Endothelial cell of umbilical vein (primary cell): ENCODE results near the gene CDIPT. TPM values are rescaled to one million over a fixed set of nuclear protein-coding genes. Genes with fewer than 3 reads are reported as not detected.
"Not testable (repeated sequence)": the region's sequence is repeated elsewhere in the genome, so short reads cannot be mapped to it uniquely, and the experiment has no call there.

Experiments used
- BruUV-seq: library from RNA; stranded (reverse); fragments of 400-500 nt; replicated peaks from 2 replicates; lab custom pipeline; 2021; lab: Mats Ljungman, UMichigan
- CTCF ChIA-PET: fragments of 300-600, 350-600 bp; sonication (Branson Sonifier 250); formaldehyde crosslinking; loops from one replicate; lab custom pipeline; 2021; ENCODE audit warnings: antibody characterized with exemption, inconsistent platforms; lab: Charles Lee
- POLR2A ChIA-PET: fragments of 300-600, 350-600 bp; sonication (Branson Sonifier 250); formaldehyde crosslinking; loops from one replicate; lab custom pipeline; 2021; ENCODE audit warnings: antibody characterized with exemption, inconsistent platforms; lab: Charles Lee
- DNase-seq: peaks from one replicate; pipeline ENCODE4 v3.0.0-alpha.2; 2011; ENCODE audit warnings: low read depth, low spot score
- FAIRE-seq: peaks from 2 replicates; lab custom pipeline; 2011; peaks lifted over from hg19 to GRCh38; lab: Jason Lieb, UNC
- H2AFZ ChIP-seq: 2 replicates; pipeline ENCODE4 v1.6.0; 2012; ENCODE audit warnings: low read depth, low read length, control low read depth, inconsistent platforms
- H3K27ac ChIP-seq: 2 replicates; pipeline ENCODE4 v1.5.1; 2011; ENCODE audit warnings: low read depth, mild to moderate bottlenecking, control low read depth, low read length, moderate library complexity; ENCODE audit not compliant: insufficient read depth
- H3K27me3 ChIP-seq, 2 experiments: 2 replicates each; pipeline versions ENCODE4 v1.6.0 to v1.6.1; 2011; ENCODE audit warnings: low read length in 2 of 2, mixed read lengths in 1 of 2; ENCODE audit not compliant: control insufficient read depth in 2 of 2, insufficient read depth in 2 of 2
- H3K36me3 ChIP-seq, 2 experiments: 2 replicates in 1 of 2; 3 replicates in 1 of 2; pipeline ENCODE4 v1.5.1; 2011; ENCODE audit warnings: low read length in 2 of 2, mild to moderate bottlenecking in 1 of 2, moderate library complexity in 1 of 2; ENCODE audit not compliant: control insufficient read depth in 2 of 2, insufficient read depth in 2 of 2; ENCODE audit errors: extremely low read depth in 1 of 2
- H3K4me1 ChIP-seq: 3 replicates; pipeline ENCODE4 v1.5.1; 2011; ENCODE audit warnings: mild to moderate bottlenecking, low read length; ENCODE audit not compliant: control insufficient read depth, insufficient read depth; ENCODE audit errors: extremely low read depth
- H3K4me2 ChIP-seq: 2 replicates; pipeline ENCODE4 v1.6.1; 2011; ENCODE audit warnings: low read length, control low read depth, mixed read lengths; ENCODE audit not compliant: insufficient read depth
- H3K4me3 ChIP-seq, 3 experiments: fragments of 200-600 bp in 1 of 3; sonication (generic), shearing (Covaris generic) in 1 of 3; replicated peaks in 1 of 3; 2 replicates each; pipeline ENCODE4 v1.5.1; 2011 to 2016; ENCODE audit warnings: control low read depth in 3 of 3, low read length in 3 of 3, mild to moderate bottlenecking in 2 of 3, inconsistent platforms in 1 of 3, low read depth in 1 of 3, moderate library complexity in 1 of 3; ENCODE audit not compliant: insufficient read depth in 1 of 3
- H3K79me2 ChIP-seq: 2 replicates; pipeline ENCODE4 v1.6.0; 2012; ENCODE audit warnings: low read length, inconsistent platforms; ENCODE audit not compliant: control insufficient read depth, insufficient read depth
- H3K9ac ChIP-seq: replicated peaks from 2 replicates; pipeline ENCODE3; 2011; ENCODE audit warnings: low read length, control low read depth; ENCODE audit not compliant: insufficient read depth; ENCODE audit errors: extremely low read depth
- H3K9me1 ChIP-seq: replicated peaks from 3 replicates; pipeline ENCODE4 v1.6.0; 2011; ENCODE audit warnings: mild to moderate bottlenecking, low read length; ENCODE audit not compliant: control insufficient read depth, insufficient read depth; ENCODE audit errors: extremely low read depth
- H3K9me3 ChIP-seq: replicated peaks from 2 replicates; pipeline ENCODE4 v1.5.1; 2012; ENCODE audit warnings: low read length, inconsistent platforms; ENCODE audit not compliant: control insufficient read depth, insufficient read depth
- H4K20me1 ChIP-seq: replicated peaks from 2 replicates; pipeline ENCODE3; 2011; ENCODE audit warnings: mild to moderate bottlenecking, low read length; ENCODE audit not compliant: control insufficient read depth, insufficient read depth; ENCODE audit errors: extremely low read depth
- EZH2 ChIP-seq: IDR thresholded peaks from 2 replicates; pipeline ENCODE4 v1.6.1; 2012; ENCODE audit warnings: borderline replicate concordance, low read depth, mild to moderate bottlenecking, moderate library complexity, low read length, inconsistent platforms; ENCODE audit not compliant: severe bottlenecking
- FOS ChIP-seq: IDR thresholded peaks from 2 replicates; pipeline ENCODE4 v1.6.1; 2011; ENCODE audit warnings: mild to moderate bottlenecking, low read length, moderate library complexity, borderline replicate concordance; ENCODE audit not compliant: insufficient read depth
- GATA2 ChIP-seq: IDR thresholded peaks from 2 replicates; pipeline ENCODE4 v1.7.0; 2011; ENCODE audit warnings: low read depth, mild to moderate bottlenecking, moderate library complexity, mixed read lengths, low read length; ENCODE audit not compliant: insufficient read length, insufficient read depth
- JUN ChIP-seq: IDR thresholded peaks from 2 replicates; pipeline ENCODE4 v1.6.1; 2011; ENCODE audit warnings: borderline replicate concordance, low read depth; ENCODE audit not compliant: insufficient read length, insufficient read depth
- MAX ChIP-seq: IDR thresholded peaks from 2 replicates; pipeline ENCODE4 v1.6.1; 2011; ENCODE audit not compliant: insufficient read depth, insufficient read length
- MYC ChIP-seq: IDR thresholded peaks from one replicate; pipeline ENCODE4 v1.6.1; 2011; ENCODE audit warnings: mild to moderate bottlenecking, low read depth, low read length
- POLR2A ChIP-seq: IDR thresholded peaks from 2 replicates; pipeline ENCODE4 v1.6.1; 2012; ENCODE audit warnings: low read depth, mild to moderate bottlenecking, control low read depth, low read length
- POLR2AphosphoS5 ChIP-seq: IDR thresholded peaks from 2 replicates; pipeline ENCODE4 v1.6.1; 2012; ENCODE audit warnings: low read depth, mild to moderate bottlenecking, control low read depth, low read length, moderate library complexity; ENCODE audit not compliant: insufficient read depth
- dilution Hi-C: fragments of 300-500 bp; cut with MboI; formaldehyde crosslinking; loops from one replicate; pipeline ENCODE4 v1.15.0; 2019; ENCODE audit warnings: low sequenced_read_pairs; ENCODE audit not compliant: extremely low pct_ligation_motif_present
- intact Hi-C: fragments of 100-400 bp; cut with micrococcal nuclease; formaldehyde crosslinking; loops from one replicate; pipeline ENCODE4 v1.10.0; 2022
- polyA plus RNA-seq, 4 experiments: library from polyadenylated mRNA; depleted of rRNA in 3 of 4; stranded (reverse) in 3 of 4; unstranded in 1 of 4; fragments of >200 nt; gene quantifications; 2 replicates each; pipeline versions ENCODE4 v1.2.1 to v1.2.3, GENCODE V29; 2011 to 2012; ENCODE audit warnings: missing spikeins in 1 of 4
- total RNA-seq: library from RNA; stranded (reverse); gene quantifications from 2 replicates; pipeline ENCODE4 v1.2.3, GENCODE V29; 2021
- TF ChIP-seq, protein P1 (sequence below), 2 donors: IDR thresholded peaks; 1 replicate in 1 of 2; 2 replicates in 1 of 2; pipeline ENCODE4 v1.5.1; 2011; ENCODE audit warnings: low read length in 2 of 2, mild to moderate bottlenecking in 2 of 2, moderate library complexity in 2 of 2, control low read depth in 1 of 2, inconsistent platforms in 1 of 2, low read depth in 1 of 2; ENCODE audit not compliant: insufficient read depth in 1 of 2; ENCODE audit errors: extremely low read depth in 1 of 2

The CDIPT gene
- total and polyA plus RNA-seq, 2 donors (not counting 3 experiments of a cell fraction or from before 2014, with no cell fraction given) = 68.7 to 161 TPM

DNA sequence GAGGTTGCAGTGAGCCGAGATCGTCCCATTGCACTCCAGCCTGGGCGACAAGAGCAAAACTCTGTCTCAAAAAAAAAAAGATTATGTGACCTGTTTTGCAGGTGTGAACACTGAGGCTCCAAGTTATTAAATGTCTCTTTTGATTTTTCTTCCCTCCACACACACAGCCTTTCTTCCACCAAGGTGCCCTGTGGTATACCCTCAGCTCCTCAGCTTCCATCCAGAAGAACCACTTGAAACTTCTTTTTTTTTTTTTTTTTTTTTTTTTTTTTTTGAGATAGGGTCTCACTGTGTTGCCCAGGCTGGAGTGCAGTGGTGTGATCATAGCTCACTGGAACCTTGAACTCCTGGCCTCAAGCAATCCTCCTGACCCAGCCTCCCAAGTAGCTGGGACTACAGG lies 26.3 kb upstream of the CDIPT start:
- H2AFZ ChIP-seq, FAIRE-seq, dilution Hi-C loops, H3K9ac ChIP-seq, H3K4me3 ChIP-seq, DNase-seq, intact Hi-C loops, H3K27me3 ChIP-seq, H3K4me1 ChIP-seq, BruUV-seq, H3K4me2 ChIP-seq, H3K9me1 ChIP-seq, H3K36me3 ChIP-seq, POLR2A ChIA-PET, H3K9me3 ChIP-seq, H3K79me2 ChIP-seq, H4K20me1 ChIP-seq, H3K27ac ChIP-seq: not testable (repeated sequence)
- CTCF ChIA-PET = interaction anchor here (0.8 to 1.0 kb wide), 2 partner anchors 11 to 99 kb away, joined by 3 to 4 read pairs; partner anchors contain the start of genes ASPHD1 and KIF22

DNA sequence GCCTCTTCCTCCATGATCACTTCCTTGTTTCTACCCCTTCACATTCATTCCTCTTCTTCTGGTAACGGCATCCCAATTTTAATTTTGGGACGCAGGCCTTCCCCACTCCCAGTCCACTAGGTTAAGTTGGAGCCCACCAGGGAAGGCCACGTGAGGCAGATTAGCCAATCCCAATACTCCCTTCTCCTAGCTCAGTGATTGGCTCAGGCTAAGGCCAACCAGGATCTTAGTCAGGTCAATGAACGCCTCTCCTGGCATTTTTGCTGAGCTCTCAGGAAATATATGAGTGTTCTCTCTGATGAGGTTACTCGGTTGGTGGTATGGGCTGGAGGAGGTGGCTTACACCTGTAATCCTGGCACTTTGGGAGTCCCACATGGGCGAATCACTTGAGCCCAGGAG lies 21.0 kb upstream of the CDIPT start:
- intact Hi-C loops (no loop called here), dilution Hi-C loops (no loop called here)
- Histone ChIP-seq H3K9me3 (no peaks in the 10 kb centered on the region), H3K4me1 (no peaks in the 10 kb centered on the region), H3K36me3 (no peaks in the 10 kb centered on the region), H3K9me1 (no peaks in the 10 kb centered on the region), H2AFZ (no peak overlapping the region), H3K27me3 (no peaks in the 10 kb centered on the region), H3K79me2 (no peaks in the 10 kb centered on the region), H3K9ac (no peak overlapping the region), H3K4me3 (no peak overlapping the region), H3K27ac (no peak overlapping the region), H3K4me2 (no peak overlapping the region), H4K20me1 (no peaks in the 10 kb centered on the region)
- ChIA-PET POLR2A (no interaction called here), CTCF (interaction anchor here (1.0 to 1.3 kb wide), 2 partner anchors 36 to 94 kb away, joined by 3 read pairs; partner anchors contain the start of gene KIF22)
- TF ChIP-seq FOS (no peak), MAX (no peak), POLR2AphosphoS5 (no peak), GATA2 (no peak), EZH2 (no peak), JUN (no peak), POLR2A (no peak), MYC (no peak)
- TF ChIP-seq, protein P1, sequence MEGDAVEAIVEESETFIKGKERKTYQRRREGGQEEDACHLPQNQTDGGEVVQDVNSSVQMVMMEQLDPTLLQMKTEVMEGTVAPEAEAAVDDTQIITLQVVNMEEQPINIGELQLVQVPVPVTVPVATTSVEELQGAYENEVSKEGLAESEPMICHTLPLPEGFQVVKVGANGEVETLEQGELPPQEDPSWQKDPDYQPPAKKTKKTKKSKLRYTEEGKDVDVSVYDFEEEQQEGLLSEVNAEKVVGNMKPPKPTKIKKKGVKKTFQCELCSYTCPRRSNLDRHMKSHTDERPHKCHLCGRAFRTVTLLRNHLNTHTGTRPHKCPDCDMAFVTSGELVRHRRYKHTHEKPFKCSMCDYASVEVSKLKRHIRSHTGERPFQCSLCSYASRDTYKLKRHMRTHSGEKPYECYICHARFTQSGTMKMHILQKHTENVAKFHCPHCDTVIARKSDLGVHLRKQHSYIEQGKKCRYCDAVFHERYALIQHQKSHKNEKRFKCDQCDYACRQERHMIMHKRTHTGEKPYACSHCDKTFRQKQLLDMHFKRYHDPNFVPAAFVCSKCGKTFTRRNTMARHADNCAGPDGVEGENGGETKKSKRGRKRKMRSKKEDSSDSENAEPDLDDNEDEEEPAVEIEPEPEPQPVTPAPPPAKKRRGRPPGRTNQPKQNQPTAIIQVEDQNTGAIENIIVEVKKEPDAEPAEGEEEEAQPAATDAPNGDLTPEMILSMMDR (IDR thresholded peaks at IDR 0.05; ENCODE audit: extremely low read depth in 1 of 2, insufficient read depth in 1 of 2, low read depth in 1 of 2, low read length in 2 of 2) = no peak
- no peak for FAIRE-seq
- no peak for DNase-seq
- BruUV-seq = no TSS peak
